H9 (cell line): Measurements from ENCODE around the gene HPCAL1. TPM values are rescaled to one million over a fixed set of nuclear protein-coding genes. Genes with fewer than 3 reads are reported as not detected.

Experiments used
- DNase-seq: peaks from one replicate; pipeline ENCODE4 v3.0.0-alpha.2; 2017
- H2AFZ ChIP-seq: one replicate; pipeline ENCODE4 v1.6.1; 2013; ENCODE audit warnings: mild to moderate bottlenecking, low read length, control low read depth, moderate library complexity
- H2AK5ac ChIP-seq: 2 replicates; pipeline ENCODE4 v1.6.1; 2013; ENCODE audit warnings: low read length, control low read depth, mixed read lengths; ENCODE audit not compliant: insufficient read length
- H2BK120ac ChIP-seq: one replicate; pipeline ENCODE4 v1.6.1; 2013; ENCODE audit warnings: low read depth, mild to moderate bottlenecking, low read length, control low read depth, inconsistent platforms; ENCODE audit not compliant: poor library complexity, severe bottlenecking
- H2BK12ac ChIP-seq: 2 replicates; pipeline ENCODE4 v1.6.1; 2013; ENCODE audit warnings: low read length, control low read depth, mixed read lengths, low read depth; ENCODE audit not compliant: insufficient read length
- H2BK15ac ChIP-seq: 2 replicates; pipeline ENCODE4 v1.6.1; 2013; ENCODE audit warnings: low read depth, low read length, control low read depth
- H2BK20ac ChIP-seq: one replicate; pipeline ENCODE4 v1.6.1; 2013; ENCODE audit warnings: low read depth, mild to moderate bottlenecking, low read length, control low read depth, inconsistent platforms; ENCODE audit not compliant: poor library complexity, severe bottlenecking
- H2BK5ac ChIP-seq: 2 replicates; pipeline ENCODE4 v1.6.1; 2013; ENCODE audit warnings: low read length, control low read depth, mixed read lengths; ENCODE audit not compliant: insufficient read length
- H3K14ac ChIP-seq: 2 replicates; pipeline ENCODE4 v1.6.1; 2013; ENCODE audit warnings: low read length, control low read depth; ENCODE audit not compliant: insufficient read depth
- H3K18ac ChIP-seq: 2 replicates; pipeline ENCODE4 v1.6.1; 2013; ENCODE audit warnings: low read depth, mild to moderate bottlenecking, mixed read lengths, low read length, control low read depth; ENCODE audit not compliant: insufficient read length
- H3K23ac ChIP-seq: 2 replicates; pipeline ENCODE4 v1.6.1; 2013; ENCODE audit warnings: low read length, control low read depth, mixed read lengths, low read depth; ENCODE audit not compliant: insufficient read length
- H3K23me2 ChIP-seq: 2 replicates; pipeline ENCODE4 v1.6.1; 2013; ENCODE audit warnings: low read depth, mild to moderate bottlenecking, mixed read lengths, low read length, control low read depth; ENCODE audit not compliant: insufficient read length, poor library complexity, severe bottlenecking
- H3K27ac ChIP-seq: 2 replicates; pipeline ENCODE4 v1.5.1; 2013; ENCODE audit warnings: low read length, control low read depth, mixed read lengths, low read depth; ENCODE audit not compliant: insufficient read length
- H3K27me3 ChIP-seq: 2 replicates; pipeline ENCODE4 v1.6.1; 2013; ENCODE audit warnings: low read length, control low read depth, inconsistent platforms; ENCODE audit not compliant: insufficient read depth
- H3K4ac ChIP-seq: 2 replicates; pipeline ENCODE4 v1.6.1; 2013; ENCODE audit warnings: low read depth, mild to moderate bottlenecking, control low read depth, inconsistent platforms, low read length, moderate library complexity
- H3K4me1 ChIP-seq: 2 replicates; pipeline ENCODE4 v1.6.1; 2013; ENCODE audit warnings: low read length, control low read depth, inconsistent platforms; ENCODE audit not compliant: insufficient read depth
- H3K4me2 ChIP-seq: 2 replicates; pipeline ENCODE4 v1.6.1; 2013; ENCODE audit warnings: low read length, control low read depth, mixed read lengths; ENCODE audit not compliant: insufficient read length, insufficient read depth
- H3K56ac ChIP-seq: 2 replicates; pipeline ENCODE4 v1.6.1; 2013; ENCODE audit warnings: low read depth, mild to moderate bottlenecking, mixed read lengths, low read length, control low read depth; ENCODE audit not compliant: insufficient read length
- H3K79me1 ChIP-seq: 2 replicates; pipeline ENCODE4 v1.6.1; 2013; ENCODE audit warnings: low read depth, mild to moderate bottlenecking, moderate library complexity, low read length, control low read depth, inconsistent platforms; ENCODE audit not compliant: insufficient read depth, poor library complexity, severe bottlenecking
- H3K79me2 ChIP-seq: 2 replicates; pipeline ENCODE4 v1.6.1; 2013; ENCODE audit warnings: low read length, control low read depth, inconsistent platforms; ENCODE audit not compliant: insufficient read depth
- H3K9ac ChIP-seq: 2 replicates; pipeline ENCODE4 v1.6.1; 2013; ENCODE audit warnings: low read length, control low read depth, mixed read lengths; ENCODE audit not compliant: insufficient read length; ENCODE audit errors: extremely low read depth
- H3K9me3 ChIP-seq: one replicate; pipeline ENCODE4 v1.6.1; 2013; ENCODE audit warnings: low read depth, low read length, inconsistent platforms; ENCODE audit not compliant: control insufficient read depth
- H3T11ph ChIP-seq: one replicate; pipeline ENCODE4 v1.6.1; 2013; ENCODE audit warnings: mild to moderate bottlenecking, low read length, control low read depth, inconsistent platforms
- H4K20me1 ChIP-seq: one replicate; pipeline ENCODE4 v1.6.1; 2013; ENCODE audit not compliant: control insufficient read depth, insufficient read length, insufficient read depth
- H4K5ac ChIP-seq: 2 replicates; pipeline ENCODE4 v1.6.1; 2013; ENCODE audit warnings: low read depth, mild to moderate bottlenecking, mixed read lengths, low read length, control low read depth; ENCODE audit not compliant: insufficient read length
- H4K8ac ChIP-seq: replicated peaks from 2 replicates; pipeline ENCODE4 v1.6.1; 2013; ENCODE audit warnings: low read length, control low read depth, mixed read lengths, low read depth; ENCODE audit not compliant: insufficient read length
- H4K91ac ChIP-seq: 2 replicates; pipeline ENCODE4 v1.6.1; 2013; ENCODE audit warnings: low read depth, mild to moderate bottlenecking, moderate library complexity, mixed read lengths, low read length, control low read depth; ENCODE audit not compliant: insufficient read length
- H3K27ac Mint-ChIP-seq, 3 experiments: 2 replicates in 2 of 3; 3 replicates in 1 of 3; pipeline ENCODE4 v1.8.0; 2020 to 2021; ENCODE audit warnings: mixed read lengths in 3 of 3, mild to moderate bottlenecking in 1 of 3, moderate library complexity in 1 of 3
- H3K27me3 Mint-ChIP-seq: 2 replicates; pipeline ENCODE4 v1.8.0; 2021; ENCODE audit warnings: low read depth, mild to moderate bottlenecking, moderate library complexity, mixed read lengths
- H3K36me3 Mint-ChIP-seq, 3 experiments: 2 replicates in 2 of 3; 3 replicates in 1 of 3; pipeline ENCODE4 v1.8.0; 2020 to 2021; ENCODE audit warnings: low read depth in 3 of 3, mixed read lengths in 3 of 3; ENCODE audit not compliant: insufficient read depth in 1 of 3
- H3K4me1 Mint-ChIP-seq, 2 experiments: 2 replicates each; pipeline ENCODE4 v1.8.0; 2020; ENCODE audit warnings: mixed read lengths in 2 of 2
- H3K4me3 Mint-ChIP-seq, 2 experiments: 2 replicates in 1 of 2; 3 replicates in 1 of 2; pipeline ENCODE4 v1.8.0; 2020 to 2021; ENCODE audit warnings: mild to moderate bottlenecking in 2 of 2, mixed read lengths in 2 of 2, moderate library complexity in 1 of 2
- H3K9me3 Mint-ChIP-seq, 2 experiments: 2 replicates in 1 of 2; 3 replicates in 1 of 2; pipeline ENCODE4 v1.8.0; 2020; ENCODE audit warnings: mild to moderate bottlenecking in 2 of 2, mixed read lengths in 2 of 2, moderate library complexity in 1 of 2
- CTCF ChIP-seq: fragments of 200-600 bp; sonication (generic); conservative IDR thresholded peaks from 3 replicates; pipeline ENCODE4 v1.8.0; 2021; ENCODE audit warnings: antibody characterized with exemption, mild to moderate bottlenecking
- WGBS: extraction: QIAGEN DNeasy Blood & Tissue Kit; methylation state at CpG from one replicate; pipeline ENCODE4 v1.1.7; 2013; ENCODE audit warnings: missing lambda C conversion rate, low lambda C conversion rate, mixed read lengths; ENCODE audit not compliant: insufficient read length; ENCODE audit errors: extremely low coverage; 5-methylcytosine and 5-hydroxymethylcytosine counted together
- total RNA-seq: library from RNA; stranded (reverse); gene quantifications from 2 replicates; pipeline ENCODE4 v1.2.1, GENCODE V29; 2021

The HPCAL1 gene
- total RNA-seq, 1 experiment from 2014 or later: 4.7 TPM

GRCh38 chr2:10362898-10363454 lies 60.3 kb downstream of the HPCAL1 start:
- H2BK12ac ChIP-seq: no peak overlapping the region
- H3K79me2 ChIP-seq: peaks cover 2% of the 10 kb centered on the region; the same call in 1 of the 2 replicates
- no peak overlapping the region for H3K14ac ChIP-seq
- H3K27me3 Mint-ChIP-seq: no peaks in the 10 kb centered on the region
- no peak overlapping the region for H3K56ac ChIP-seq
- no peaks in the 10 kb centered on the region for H3K9me3 ChIP-seq
- H2AK5ac ChIP-seq: no peak overlapping the region
- H3K18ac ChIP-seq: no peak overlapping the region
- H4K8ac ChIP-seq: no peak overlapping the region
- H4K20me1 ChIP-seq: no peaks in the 10 kb centered on the region
- no peak overlapping the region for H3K4me2 ChIP-seq
- no CpG with 5 or more reads among the region's 8 CpGs for WGBS
- H3K4me1 Mint-ChIP-seq: peaks cover 6 to 12% of the 10 kb centered on the region in 2 experiments; a peak in 3 of 4 replicates
- no peaks in the 10 kb centered on the region for H3K23me2 ChIP-seq
- no peak overlapping the region for H2BK20ac ChIP-seq
- no peak overlapping the region for H2BK120ac ChIP-seq
- H3K4me1 ChIP-seq: no peaks in the 10 kb centered on the region
- H3K27me3 ChIP-seq: no peaks in the 10 kb centered on the region
- no peak overlapping the region for H2BK5ac ChIP-seq
- no peak for DNase-seq
- H3K36me3 Mint-ChIP-seq: no peaks in the 10 kb centered on the region
- no peak overlapping the region for H2AFZ ChIP-seq
- no peak overlapping the region for H3K4ac ChIP-seq
- no peak overlapping the region for H3K4me3 Mint-ChIP-seq
- no peak overlapping the region for H3T11ph ChIP-seq
- no peak overlapping the region; a peak in 2 of 7 replicates for H3K27ac Mint-ChIP-seq
- H4K5ac ChIP-seq: no peak overlapping the region
- no peak overlapping the region for H4K91ac ChIP-seq
- no peaks in the 10 kb centered on the region for H3K79me1 ChIP-seq
- TF ChIP-seq CTCF: no peak
- H3K9ac ChIP-seq: no peak overlapping the region
- H3K27ac ChIP-seq: no peak overlapping the region
- H2BK15ac ChIP-seq: no peak overlapping the region
- no peaks in the 10 kb centered on the region for H3K9me3 Mint-ChIP-seq
- H3K23ac ChIP-seq: no peak overlapping the region
